ENCODE results near the gene PNPLA6. TPM values are rescaled to one million over a fixed set of nuclear protein-coding genes. Genes with fewer than 3 reads are reported as not detected.

Gene PNPLA6
- total and polyA plus RNA-seq, 2 of the 13 experiments (the other 11 are each of a cell fraction or from before 2014, with no cell fraction given) = 24.9 to 28.2 TPM

DNA sequence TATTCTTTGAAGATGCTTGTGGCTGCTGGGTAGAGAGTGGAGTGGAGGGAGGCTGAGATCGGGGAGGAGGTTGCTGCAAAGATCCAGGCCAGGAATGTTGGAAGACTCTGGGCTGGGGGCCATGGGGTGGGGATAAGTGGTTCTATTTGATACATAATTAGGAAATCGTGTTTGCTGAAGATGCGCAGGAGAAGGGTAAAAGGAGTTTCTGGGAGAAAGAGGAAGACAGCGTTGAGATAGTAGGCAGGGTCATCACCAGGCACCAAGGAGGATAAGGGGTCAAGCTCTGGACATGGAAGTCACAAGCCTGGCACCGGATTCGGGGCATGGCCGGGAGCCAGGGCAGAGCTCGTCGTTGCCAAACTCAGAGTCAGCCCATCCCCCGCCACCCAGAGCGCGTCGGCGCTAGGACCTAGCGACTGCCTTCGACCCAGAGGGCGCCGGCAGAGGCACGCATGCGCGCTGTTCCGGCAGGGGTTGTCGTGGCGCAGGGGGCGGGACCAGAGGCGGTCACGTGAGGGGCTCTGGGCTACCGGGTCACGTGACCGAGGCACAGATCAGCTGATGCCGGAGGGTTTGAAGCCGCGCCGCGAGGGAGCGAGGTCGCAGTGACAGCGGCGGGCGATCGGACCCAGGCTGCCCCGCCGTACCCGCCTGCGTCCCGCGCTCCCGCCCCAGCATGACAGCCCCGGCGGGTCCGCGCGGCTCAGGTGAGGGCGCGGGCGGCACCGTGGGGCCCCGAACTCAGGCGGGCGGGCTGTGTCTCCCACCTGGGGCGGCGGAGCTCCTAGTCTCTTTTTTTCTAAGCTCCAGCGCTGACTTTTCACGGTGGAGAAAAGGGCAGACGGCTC lies 13.2 kb upstream of the PNPLA6 start, which contains the start of gene MCOLN1 (continued):
- TF ChIP-seq ZBTB20 (CRISPR knock-in tag; IDR thresholded peaks at IDR 0.05; ENCODE audit: borderline replicate concordance, low read depth) = 0 out of 2 replicates have a peak, but pooled peaks have one; percentile 41
- TF ChIP-seq SNRNP70 (IDR thresholded peaks at IDR 0.05; ENCODE audit: low read depth, low read length) = no peak
- no peak for TF ChIP-seq ZC3H4 (CRISPR knock-in tag; IDR thresholded peaks at IDR 0.05; ENCODE audit: borderline replicate concordance)
- TF ChIP-seq ATF6 (CRISPR knock-in tag; conservative IDR thresholded peaks at IDR 0.05) = peak; percentile 48; the same call in 1 of the 2 replicates
- no peak for TF ChIP-seq NCOR1 (IDR thresholded peaks at IDR 0.05; ENCODE audit: borderline replicate concordance, low read length)
- TF ChIP-seq, protein P1, sequence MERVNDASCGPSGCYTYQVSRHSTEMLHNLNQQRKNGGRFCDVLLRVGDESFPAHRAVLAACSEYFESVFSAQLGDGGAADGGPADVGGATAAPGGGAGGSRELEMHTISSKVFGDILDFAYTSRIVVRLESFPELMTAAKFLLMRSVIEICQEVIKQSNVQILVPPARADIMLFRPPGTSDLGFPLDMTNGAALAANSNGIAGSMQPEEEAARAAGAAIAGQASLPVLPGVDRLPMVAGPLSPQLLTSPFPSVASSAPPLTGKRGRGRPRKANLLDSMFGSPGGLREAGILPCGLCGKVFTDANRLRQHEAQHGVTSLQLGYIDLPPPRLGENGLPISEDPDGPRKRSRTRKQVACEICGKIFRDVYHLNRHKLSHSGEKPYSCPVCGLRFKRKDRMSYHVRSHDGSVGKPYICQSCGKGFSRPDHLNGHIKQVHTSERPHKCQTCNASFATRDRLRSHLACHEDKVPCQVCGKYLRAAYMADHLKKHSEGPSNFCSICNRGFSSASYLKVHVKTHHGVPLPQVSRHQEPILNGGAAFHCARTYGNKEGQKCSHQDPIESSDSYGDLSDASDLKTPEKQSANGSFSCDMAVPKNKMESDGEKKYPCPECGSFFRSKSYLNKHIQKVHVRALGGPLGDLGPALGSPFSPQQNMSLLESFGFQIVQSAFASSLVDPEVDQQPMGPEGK (CRISPR knock-in tag; IDR thresholded peaks at IDR 0.05) = peak; percentile 65
- TF ChIP-seq, protein P2, sequence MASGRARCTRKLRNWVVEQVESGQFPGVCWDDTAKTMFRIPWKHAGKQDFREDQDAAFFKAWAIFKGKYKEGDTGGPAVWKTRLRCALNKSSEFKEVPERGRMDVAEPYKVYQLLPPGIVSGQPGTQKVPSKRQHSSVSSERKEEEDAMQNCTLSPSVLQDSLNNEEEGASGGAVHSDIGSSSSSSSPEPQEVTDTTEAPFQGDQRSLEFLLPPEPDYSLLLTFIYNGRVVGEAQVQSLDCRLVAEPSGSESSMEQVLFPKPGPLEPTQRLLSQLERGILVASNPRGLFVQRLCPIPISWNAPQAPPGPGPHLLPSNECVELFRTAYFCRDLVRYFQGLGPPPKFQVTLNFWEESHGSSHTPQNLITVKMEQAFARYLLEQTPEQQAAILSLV (CRISPR knock-in tag; IDR thresholded peaks at IDR 0.05; ENCODE audit: borderline replicate concordance) = no peak
- TF ChIP-seq, protein P3, sequence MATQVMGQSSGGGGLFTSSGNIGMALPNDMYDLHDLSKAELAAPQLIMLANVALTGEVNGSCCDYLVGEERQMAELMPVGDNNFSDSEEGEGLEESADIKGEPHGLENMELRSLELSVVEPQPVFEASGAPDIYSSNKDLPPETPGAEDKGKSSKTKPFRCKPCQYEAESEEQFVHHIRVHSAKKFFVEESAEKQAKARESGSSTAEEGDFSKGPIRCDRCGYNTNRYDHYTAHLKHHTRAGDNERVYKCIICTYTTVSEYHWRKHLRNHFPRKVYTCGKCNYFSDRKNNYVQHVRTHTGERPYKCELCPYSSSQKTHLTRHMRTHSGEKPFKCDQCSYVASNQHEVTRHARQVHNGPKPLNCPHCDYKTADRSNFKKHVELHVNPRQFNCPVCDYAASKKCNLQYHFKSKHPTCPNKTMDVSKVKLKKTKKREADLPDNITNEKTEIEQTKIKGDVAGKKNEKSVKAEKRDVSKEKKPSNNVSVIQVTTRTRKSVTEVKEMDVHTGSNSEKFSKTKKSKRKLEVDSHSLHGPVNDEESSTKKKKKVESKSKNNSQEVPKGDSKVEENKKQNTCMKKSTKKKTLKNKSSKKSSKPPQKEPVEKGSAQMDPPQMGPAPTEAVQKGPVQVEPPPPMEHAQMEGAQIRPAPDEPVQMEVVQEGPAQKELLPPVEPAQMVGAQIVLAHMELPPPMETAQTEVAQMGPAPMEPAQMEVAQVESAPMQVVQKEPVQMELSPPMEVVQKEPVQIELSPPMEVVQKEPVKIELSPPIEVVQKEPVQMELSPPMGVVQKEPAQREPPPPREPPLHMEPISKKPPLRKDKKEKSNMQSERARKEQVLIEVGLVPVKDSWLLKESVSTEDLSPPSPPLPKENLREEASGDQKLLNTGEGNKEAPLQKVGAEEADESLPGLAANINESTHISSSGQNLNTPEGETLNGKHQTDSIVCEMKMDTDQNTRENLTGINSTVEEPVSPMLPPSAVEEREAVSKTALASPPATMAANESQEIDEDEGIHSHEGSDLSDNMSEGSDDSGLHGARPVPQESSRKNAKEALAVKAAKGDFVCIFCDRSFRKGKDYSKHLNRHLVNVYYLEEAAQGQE (IDR thresholded peaks at IDR 0.05; ENCODE audit: borderline replicate concordance in 1 of 2, low read depth in 1 of 2, low read length in 2 of 2) = no peak
- TF ChIP-seq PLRG1 (conservative IDR thresholded peaks at IDR 0.05) = no peak
- no peak for TF ChIP-seq SNAI1 (CRISPR knock-in tag; IDR thresholded peaks at IDR 0.05; ENCODE audit: borderline replicate concordance)
- TF ChIP-seq BRD4 (CRISPR knock-in tag; IDR thresholded peaks at IDR 0.05) = peak; percentile 86
- no peak for TF ChIP-seq SUZ12 (IDR thresholded peaks at IDR 0.05; ENCODE audit: low read depth, low read length)
- no peak for TF ChIP-seq ZNF251 (CRISPR knock-in tag; IDR thresholded peaks at IDR 0.05)
- no peak for TF ChIP-seq PBX3 (CRISPR knock-in tag; IDR thresholded peaks at IDR 0.05; ENCODE audit: borderline replicate concordance)
- no peak for TF ChIP-seq MAFF (IDR thresholded peaks at IDR 0.05; ENCODE audit: low read depth, low read length)
- TF ChIP-seq NFE2L2 (IDR thresholded peaks at IDR 0.05; ENCODE audit: low read length) = no peak
- peak; percentile 52; the same call in 1 of the 2 replicates for TF ChIP-seq MTF2 (CRISPR knock-in tag; IDR thresholded peaks at IDR 0.05; ENCODE audit: borderline replicate concordance)

All from HepG2 (cell line).